Panc1 (cell line): Measurements from ENCODE around the gene CSTF3.

Source experiments
- CTCF ChIP-seq: fragments of 450-650 bp; IDR thresholded peaks from 2 replicates; pipeline ENCODE4 v1.5.1; 2017; ENCODE audit warnings: mild to moderate bottlenecking
- POLR2AphosphoS5 ChIP-seq: IDR thresholded peaks from 2 replicates; pipeline ENCODE4 v1.6.1; 2012; ENCODE audit warnings: mild to moderate bottlenecking, low read depth, low read length, moderate library complexity
- REST ChIP-seq, 2 experiments: IDR thresholded peaks; 2 replicates each; pipeline ENCODE4 v1.6.1; 2011 to 2012; ENCODE audit warnings: low read depth in 2 of 2, control low read depth in 1 of 2, low read length in 1 of 2, mild to moderate bottlenecking in 1 of 2, moderate library complexity in 1 of 2; ENCODE audit not compliant: insufficient read depth in 1 of 2

- TF ChIP-seq CTCF (no peak), POLR2AphosphoS5 (no peak), REST (IDR thresholded peaks at IDR 0.05; ENCODE audit: insufficient read depth in 1 of 2, low read depth in 2 of 2, low read length in 1 of 2) (no peak)
Observed at GRCh38 chr11:33062137-33062536, 99.1 kb downstream of the CSTF3 start.
